GM19324 (cell line): ENCODE measurements around the gene SSBP3.

ENCODE experiments used
- ATAC-seq: cut with Tn5 transposase; IDR thresholded peaks from one replicate; pipeline ENCODE4 v1.9.1; 2021; ENCODE audit warnings: mild to moderate bottlenecking, moderate library complexity; ENCODE audit not compliant: unreplicated experiment, low FRiP score

SSBP3 gene

GRCh38 chr1:54312796-54313316 is 93.3 kb downstream of the SSBP3 start:
- ATAC-seq, result no peak

GRCh38 chr1:54311506-54311905 is 94.7 kb downstream of the SSBP3 start:
- ATAC-seq, result no peak

GRCh38 chr1:54310439-54311328 is 95.5 kb downstream of the SSBP3 start:
- ATAC-seq, result no peak

- no peak for ATAC-seq
Measured at GRCh38 chr1:54309631-54310366, 96.4 kb downstream of the SSBP3 start.

- no peak for ATAC-seq
Measured at GRCh38 chr1:54307305-54307704, 98.9 kb downstream of the SSBP3 start.

- no peak for ATAC-seq
Measured at GRCh38 chr1:54305906-54306514, 100.2 kb downstream of the SSBP3 start.

- no peak for ATAC-seq
Measured at GRCh38 chr1:54304518-54304917, 101.7 kb downstream of the SSBP3 start.

- ATAC-seq, result no peak
Measured at GRCh38 chr1:54302951-54303843, 103.0 kb downstream of the SSBP3 start.

GRCh38 chr1:54302549-54302948 is 103.6 kb downstream of the SSBP3 start:
- no peak for ATAC-seq

- no peak for ATAC-seq
Measured at GRCh38 chr1:54301497-54301896, 104.7 kb downstream of the SSBP3 start.

GRCh38 chr1:54300401-54300800 is 105.8 kb downstream of the SSBP3 start:
- ATAC-seq, result no peak

GRCh38 chr1:54299037-54299436 is 107.2 kb downstream of the SSBP3 start:
- no peak for ATAC-seq

- no peak for ATAC-seq
Measured at GRCh38 chr1:54298284-54299033, 107.7 kb downstream of the SSBP3 start.

GRCh38 chr1:54297596-54298283 is 108.5 kb downstream of the SSBP3 start:
- no peak for ATAC-seq

GRCh38 chr1:54296666-54297065 is 109.5 kb downstream of the SSBP3 start:
- no peak for ATAC-seq

- no peak for ATAC-seq
Measured at GRCh38 chr1:54294887-54295286, 111.3 kb downstream of the SSBP3 start.

- ATAC-seq, result no peak
Measured at GRCh38 chr1:54292002-54292911, 113.9 kb downstream of the SSBP3 start.
